ENCODE results near the gene GPATCH4. TPM values are rescaled to one million over a fixed set of nuclear protein-coding genes. Genes with fewer than 3 reads are reported as not detected.

GPATCH4 gene
- total RNA-seq, 3 donors from 2014 or later: 17.4 to 25.9 (median 21.5) TPM

- Histone ChIP-seq H3K4me1 (ENCODE audit: low read depth) (peaks cover 17% of the 10 kb centered on the region), H3K9me3 (no peaks in the 10 kb centered on the region), H3K36me3 (ENCODE audit: low read depth) (no peaks in the 10 kb centered on the region), H3K4me3 (no peak overlapping the region)
- no peak for TF ChIP-seq CTCF (IDR thresholded peaks at IDR 0.05)
- intact Hi-C loops (cut with DNase I, micrococcal nuclease): no loop called here
- no peak for DNase-seq
- no peak for ATAC-seq
These were observed 27.1 kb downstream of the GPATCH4 start for GRCh38 chr1:156574039-156574633.

GRCh38 chr1:156572663-156573018, 28.6 kb downstream of the GPATCH4 start:
- TF ChIP-seq CTCF (IDR thresholded peaks at IDR 0.05): no peak
- Histone ChIP-seq H3K9me3 (no peaks in the 10 kb centered on the region), H3K4me1 (ENCODE audit: low read depth) (peaks cover 17% of the 10 kb centered on the region), H3K4me3 (no peak overlapping the region), H3K36me3 (ENCODE audit: low read depth) (no peaks in the 10 kb centered on the region)
- no peak for DNase-seq
- ATAC-seq: no peak
- intact Hi-C loops (cut with DNase I, micrococcal nuclease): no loop called here

GRCh38 chr1:156571919-156572662, 29.2 kb downstream of the GPATCH4 start, which contains the start of gene IQGAP3:
Gene IQGAP3, minus strand, starts transcription at chr1:156572565. Its CDS starts 36 bp downstream, at chr1:156572529.
- no peak for TF ChIP-seq CTCF (IDR thresholded peaks at IDR 0.05)
- ATAC-seq (peak; percentile 90), DNase-seq (peak; percentile 91 to 93 (median 93))
- intact Hi-C loops (cut with DNase I, micrococcal nuclease): no loop called here
- H3K4me3 ChIP-seq: no peak within 1 kb of the TSS
- H3K36me3 ChIP-seq (ENCODE audit: low read depth): no peaks in the 10 kb centered on the region
- no peaks in the 10 kb centered on the region for H3K9me3 ChIP-seq
- peaks cover 17% of the 10 kb centered on the region for H3K4me1 ChIP-seq (ENCODE audit: low read depth)

- H3K4me3 ChIP-seq: no peak overlapping the region
- DNase-seq (peak in 1 of 3 donors; percentile 39), ATAC-seq (peak; percentile 83)
- H3K4me1 ChIP-seq (ENCODE audit: low read depth): peaks cover 17% of the 10 kb centered on the region
- no peaks in the 10 kb centered on the region for H3K36me3 ChIP-seq (ENCODE audit: low read depth)
- H3K9me3 ChIP-seq: no peaks in the 10 kb centered on the region
- intact Hi-C loops (cut with DNase I, micrococcal nuclease): no loop called here
- no peak for TF ChIP-seq CTCF (IDR thresholded peaks at IDR 0.05)
These were observed 29.9 kb downstream of the GPATCH4 start for GRCh38 chr1:156571261-156571852.

GRCh38 chr1:156566436-156566835, 34.8 kb downstream of the GPATCH4 start:
- intact Hi-C loops (cut with DNase I, micrococcal nuclease): no loop called here
- H3K9me3 ChIP-seq: no peaks in the 10 kb centered on the region
- DNase-seq (no peak), ATAC-seq (no peak)
- H3K4me1 ChIP-seq (ENCODE audit: low read depth): peaks cover 8% of the 10 kb centered on the region
- H3K36me3 ChIP-seq (ENCODE audit: low read depth): no peaks in the 10 kb centered on the region
- TF ChIP-seq CTCF (IDR thresholded peaks at IDR 0.05): no peak
- no peak overlapping the region for H3K4me3 ChIP-seq
